SJSA1 (cell line): ENCODE results near the gene ALKBH2. TPM values are rescaled to one million over a fixed set of nuclear protein-coding genes. Genes with fewer than 3 reads are reported as not detected.
A peak's percentile ranks its signal among the peaks of the same experiment; 100 is the strongest.

Experiments
- DNase-seq, 2 experiments: peaks; one replicate each; pipeline ENCODE4 v3.0.0-alpha.2; 2015 to 2020; ENCODE audit warnings: low spot score in 2 of 2, low read depth in 1 of 2
- H3K27ac ChIP-seq: fragments of 250-450 bp; sonication (Bioruptor Pico); 2 replicates; pipeline ENCODE4 v1.5.1; 2020; ENCODE audit warnings: mild to moderate bottlenecking, moderate library complexity
- H3K27me3 ChIP-seq: fragments of 250-450 bp; sonication (Bioruptor Pico); replicated peaks from 2 replicates; pipeline ENCODE4 v1.5.1; 2020; ENCODE audit warnings: mild to moderate bottlenecking, moderate library complexity
- H3K36me3 ChIP-seq: fragments of 250-450 bp; sonication (Bioruptor Pico); 2 replicates; pipeline ENCODE4 v1.5.1; 2020; ENCODE audit warnings: mild to moderate bottlenecking
- H3K4me1 ChIP-seq: fragments of 250-450 bp; sonication (Bioruptor Pico); replicated peaks from 2 replicates; pipeline ENCODE4 v1.6.1; 2021; ENCODE audit warnings: mild to moderate bottlenecking
- H3K4me3 ChIP-seq: fragments of 250-450 bp; sonication (Bioruptor Pico); 2 replicates; pipeline ENCODE4 v1.5.1; 2020; ENCODE audit warnings: mild to moderate bottlenecking
- H3K9me3 ChIP-seq: fragments of 250-450 bp; sonication (Bioruptor Pico); replicated peaks from 2 replicates; pipeline ENCODE4 v1.5.1; 2020; ENCODE audit warnings: mild to moderate bottlenecking
- total RNA-seq: library from RNA; depleted of rRNA; stranded (reverse); fragments of >200 nt; shearing (Covaris generic); gene quantifications from 2 replicates; pipeline ENCODE4 v1.2.3, GENCODE V29; 2014

The ALKBH2 gene
- total RNA-seq, 1 experiment from 2014 or later = 13.8 TPM

DNA sequence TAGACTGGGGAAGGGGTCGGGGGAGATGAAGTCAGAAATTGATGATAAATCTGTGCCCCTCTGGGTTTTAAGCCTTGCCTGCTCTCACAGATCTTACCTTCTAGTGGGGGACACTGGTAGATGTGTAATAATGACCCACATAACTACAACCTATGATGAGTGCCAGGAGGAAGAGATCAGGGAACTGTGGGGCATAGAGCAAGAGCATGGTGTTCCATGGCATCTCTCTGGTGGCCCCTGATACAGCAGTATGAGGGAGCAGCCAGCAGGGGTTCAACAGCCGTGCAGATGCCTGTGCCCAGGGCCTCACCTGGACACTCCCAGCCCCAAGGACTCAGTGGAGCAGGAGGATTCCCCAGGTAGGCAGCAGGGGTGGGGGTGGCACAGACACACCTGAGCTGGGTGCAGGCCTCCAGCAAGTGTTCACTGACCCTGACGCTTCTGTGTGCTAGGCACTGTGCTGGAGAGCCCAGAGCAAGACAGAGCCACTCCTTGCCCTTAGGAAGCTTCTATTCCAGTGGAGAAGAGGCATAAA, 28.1 kb upstream of the ALKBH2 start:
- Histone ChIP-seq H3K9me3 (no peaks in the 10 kb centered on the region), H3K27me3 (no peaks in the 10 kb centered on the region), H3K4me1 (no peaks in the 10 kb centered on the region), H3K4me3 (no peak overlapping the region), H3K36me3 (no peaks in the 10 kb centered on the region), H3K27ac (no peak overlapping the region)
- DNase-seq = no peak

DNA sequence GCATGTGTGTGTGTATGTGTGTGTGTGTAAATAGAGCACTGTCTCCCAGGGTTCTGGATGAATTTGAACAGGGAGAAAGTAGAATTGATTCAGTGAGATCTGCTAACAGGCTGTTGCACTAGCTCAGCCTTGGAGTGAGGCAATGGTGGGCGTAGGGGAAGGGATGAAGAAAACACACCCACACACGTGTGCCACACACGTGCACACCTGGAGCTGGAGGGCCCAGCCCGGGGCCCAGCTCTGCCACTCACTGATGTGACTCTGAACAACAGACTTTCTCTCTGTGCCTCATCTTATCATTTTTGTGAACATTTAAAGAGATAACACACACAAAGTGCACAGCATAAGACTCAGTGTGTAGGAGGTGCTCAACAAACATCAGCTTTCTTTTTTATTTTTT, 27.3 kb upstream of the ALKBH2 start:
- no peak overlapping the region for H3K27ac ChIP-seq
- no peaks in the 10 kb centered on the region for H3K4me1 ChIP-seq
- H3K27me3 ChIP-seq = no peaks in the 10 kb centered on the region
- no peaks in the 10 kb centered on the region for H3K9me3 ChIP-seq
- H3K36me3 ChIP-seq = no peaks in the 10 kb centered on the region
- DNase-seq = no peak
- no peak overlapping the region for H3K4me3 ChIP-seq

- no peak for DNase-seq
- H3K4me3 ChIP-seq = no peak overlapping the region
- H3K9me3 ChIP-seq = no peaks in the 10 kb centered on the region
- H3K27ac ChIP-seq = no peak overlapping the region
- H3K4me1 ChIP-seq = no peaks in the 10 kb centered on the region
- no peaks in the 10 kb centered on the region for H3K27me3 ChIP-seq
- H3K36me3 ChIP-seq = no peaks in the 10 kb centered on the region
These were observed 26.8 kb upstream of the ALKBH2 start for GRCh38 chr12:109120095-109120494.

- Histone ChIP-seq H3K9me3 (no peaks in the 10 kb centered on the region), H3K4me1 (peaks cover 3% of the 10 kb centered on the region; the same call in 1 of the 2 replicates), H3K4me3 (no peak overlapping the region), H3K27ac (no peak overlapping the region), H3K27me3 (no peaks in the 10 kb centered on the region), H3K36me3 (no peaks in the 10 kb centered on the region)
- DNase-seq = no peak
These were observed 23.3 kb upstream of the ALKBH2 start for GRCh38 chr12:109116611-109116949.

DNA sequence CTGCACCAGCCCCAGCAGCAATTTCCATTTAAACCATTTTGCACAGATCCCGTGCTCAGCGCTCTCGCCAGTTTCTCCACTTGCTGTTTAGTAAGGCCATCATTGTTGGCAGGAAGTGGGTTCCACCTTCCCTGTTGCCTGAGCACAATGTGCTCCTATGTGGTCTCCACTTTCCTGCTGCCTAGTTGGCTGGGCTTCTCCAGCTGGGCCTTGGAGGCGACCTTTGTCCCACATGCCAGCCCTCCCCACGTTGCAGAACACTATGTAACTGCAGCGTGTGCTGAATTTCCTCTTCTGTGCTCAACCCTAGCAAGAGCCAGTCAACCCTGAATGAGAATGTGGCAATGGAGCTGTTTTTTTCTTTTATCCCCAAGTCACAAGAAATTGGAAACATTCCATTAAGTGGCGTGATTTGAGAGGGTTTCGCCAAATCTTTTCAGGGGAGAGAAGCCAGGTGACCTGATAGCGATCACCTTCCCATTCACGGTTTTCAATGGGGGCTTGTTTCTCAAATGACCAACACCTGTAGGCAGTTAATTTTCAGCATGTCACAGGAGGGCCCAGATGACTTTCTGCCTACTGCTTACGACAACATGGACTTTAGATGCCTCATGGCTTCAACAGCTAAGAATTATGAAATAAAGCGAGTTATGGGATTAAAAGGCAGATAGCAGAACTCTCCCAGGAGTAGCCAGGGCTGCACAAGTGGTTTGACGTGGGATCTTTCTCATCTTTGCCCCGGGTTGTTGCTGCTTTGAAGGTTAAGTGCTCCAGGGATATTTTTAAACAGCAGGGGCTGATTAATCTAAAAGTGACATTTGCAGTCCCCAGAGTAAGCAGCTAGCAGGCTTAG, 22.7 kb upstream of the ALKBH2 start, which contains the start of gene ACACB:
ACACB (plus strand) TSS at position 830 of the 853 bp plus-strand sequence. CDS start 22,819 bp downstream, outside the sequence.
- no peak for DNase-seq
- Histone ChIP-seq H3K27ac (no peak within 1 kb of the TSS), H3K4me3 (no peak within 1 kb of the TSS), H3K27me3 (no peaks in the 10 kb centered on the region), H3K36me3 (no peaks in the 10 kb centered on the region), H3K4me1 (peaks cover 4% of the 10 kb centered on the region; the same call in 1 of the 2 replicates), H3K9me3 (no peaks in the 10 kb centered on the region)

- no peak overlapping the region for H3K4me3 ChIP-seq
- H3K27me3 ChIP-seq = no peaks in the 10 kb centered on the region
- no peak overlapping the region for H3K27ac ChIP-seq
- no peaks in the 10 kb centered on the region for H3K36me3 ChIP-seq
- peaks cover 4% of the 10 kb centered on the region; the same call in 1 of the 2 replicates for H3K4me1 ChIP-seq
- H3K9me3 ChIP-seq = no peaks in the 10 kb centered on the region
- DNase-seq = no peak
These were observed 22.1 kb upstream of the ALKBH2 start for GRCh38 chr12:109115404-109115757.

GRCh38 chr12:109114644-109115043, 21.4 kb upstream of the ALKBH2 start:
- peaks cover 5% of the 10 kb centered on the region; the same call in 1 of the 2 replicates for H3K36me3 ChIP-seq
- no peak for DNase-seq
- H3K4me1 ChIP-seq = peaks cover 4% of the 10 kb centered on the region; the same call in 1 of the 2 replicates

DNA sequence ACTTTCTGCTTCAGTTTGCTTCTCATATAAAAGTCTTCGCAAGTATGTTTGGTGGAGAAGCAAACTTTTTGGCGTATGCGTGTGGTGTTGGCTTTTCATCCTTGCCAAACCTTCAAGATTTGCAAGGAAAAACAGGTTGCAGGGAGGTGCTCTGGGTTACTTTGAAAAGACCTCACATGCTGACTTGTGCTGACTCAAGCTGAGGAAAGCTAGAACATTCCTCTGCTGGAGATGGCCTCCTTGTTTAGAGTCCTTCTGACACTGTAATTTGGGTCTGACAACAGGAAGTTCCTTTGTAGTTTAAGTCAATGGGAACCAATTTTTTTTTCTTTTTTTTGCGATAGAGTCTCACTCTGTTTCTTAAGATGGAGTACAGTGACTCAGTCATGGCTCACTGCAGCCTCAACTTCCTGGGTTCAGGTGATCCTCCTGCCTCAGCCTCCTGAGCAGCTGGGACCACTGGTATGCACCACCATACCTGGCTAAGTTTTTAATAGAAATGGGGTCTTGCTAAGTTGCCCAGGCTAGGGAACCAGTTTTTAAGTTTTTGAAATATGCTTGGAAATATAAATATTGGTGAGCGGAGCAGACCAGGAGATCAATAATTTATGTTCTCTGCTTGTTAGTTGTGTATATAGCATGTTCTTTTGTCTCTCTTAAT, 20.5 kb upstream of the ALKBH2 start:
- Histone ChIP-seq H3K27me3 (no peaks in the 10 kb centered on the region), H3K4me1 (peaks cover 4% of the 10 kb centered on the region; the same call in 1 of the 2 replicates), H3K27ac (no peak overlapping the region), H3K9me3 (no peaks in the 10 kb centered on the region), H3K36me3 (peaks cover 6% of the 10 kb centered on the region; the same call in 1 of the 2 replicates), H3K4me3 (no peak overlapping the region)
- DNase-seq = no peak

More at GRCh38 chr12:109114644-109115043, 21.4 kb upstream of the ALKBH2 start:
- Histone ChIP-seq H3K4me3 (no peak overlapping the region), H3K27me3 (no peaks in the 10 kb centered on the region), H3K27ac (no peak overlapping the region), H3K9me3 (no peaks in the 10 kb centered on the region)

GRCh38 chr12:109112720-109113465, 19.6 kb upstream of the ALKBH2 start:
- DNase-seq = no peak
- H3K9me3 ChIP-seq = no peaks in the 10 kb centered on the region
- H3K27me3 ChIP-seq = no peaks in the 10 kb centered on the region
- H3K27ac ChIP-seq = no peak overlapping the region
- H3K4me1 ChIP-seq = peaks cover 4% of the 10 kb centered on the region; the same call in 1 of the 2 replicates
- peaks cover 12% of the 10 kb centered on the region for H3K36me3 ChIP-seq
- H3K4me3 ChIP-seq = no peak overlapping the region

DNA sequence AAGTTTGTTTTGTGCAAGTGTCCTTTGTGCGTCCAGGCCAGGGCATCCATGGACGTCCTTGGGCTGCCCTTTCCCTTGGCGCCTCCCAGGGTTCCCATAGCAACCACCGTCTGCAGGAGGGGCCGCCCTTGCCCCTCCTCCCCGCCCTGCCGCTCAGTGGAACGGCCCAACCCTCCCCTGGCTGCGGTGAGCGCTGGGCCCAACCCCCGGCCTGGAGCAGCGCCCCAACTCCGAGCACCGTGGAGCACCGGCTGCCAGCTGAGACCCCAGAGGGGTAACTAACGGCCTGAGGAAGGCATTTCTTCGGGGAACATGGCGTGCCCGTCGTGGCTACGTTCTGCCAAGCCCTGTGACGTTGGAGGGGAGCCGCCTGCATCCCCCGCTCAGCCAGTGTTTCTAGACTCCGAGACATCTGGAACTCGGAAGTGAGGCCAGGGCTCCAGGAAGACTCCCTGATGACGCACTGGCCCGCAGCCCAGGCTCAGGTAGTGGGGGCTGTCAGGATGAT, 17.8 kb upstream of the ALKBH2 start:
- Histone ChIP-seq H3K27ac (peak overlapping the region; percentile 41; the same call in 1 of the 2 replicates), H3K27me3 (no peaks in the 10 kb centered on the region), H3K36me3 (peaks cover 25% of the 10 kb centered on the region), H3K4me1 (peaks cover 4% of the 10 kb centered on the region; the same call in 1 of the 2 replicates), H3K9me3 (no peaks in the 10 kb centered on the region), H3K4me3 (peak overlapping the region; percentile 37)
- DNase-seq = peak; percentile 63 to 71

DNA sequence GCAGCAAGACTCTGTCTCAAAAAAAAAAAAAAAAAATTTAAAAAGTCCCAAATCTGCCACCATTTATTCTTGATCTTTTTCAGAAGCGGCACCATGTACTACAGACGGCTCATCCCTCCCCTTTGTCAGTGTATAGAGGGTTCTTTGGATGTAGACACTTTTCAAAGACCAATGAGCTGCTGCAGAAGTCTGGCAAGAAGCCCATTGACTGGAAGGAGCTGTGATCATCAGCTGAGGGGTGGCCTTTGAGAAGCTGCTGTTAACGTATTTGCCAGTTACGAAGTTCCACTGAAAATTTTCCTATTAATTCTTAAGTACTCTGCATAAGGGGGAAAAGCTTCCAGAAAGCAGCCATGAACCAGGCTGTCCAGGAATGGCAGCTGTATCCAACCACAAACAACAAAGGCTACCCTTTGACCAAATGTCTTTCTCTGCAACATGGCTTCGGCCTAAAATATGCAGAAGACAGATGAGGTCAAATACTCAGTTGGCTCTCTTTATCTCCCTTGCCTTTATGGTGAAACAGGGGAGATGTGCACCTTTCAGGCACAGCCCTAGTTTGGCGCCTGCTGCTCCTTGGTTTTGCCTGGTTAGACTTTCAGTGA, 16.6 kb upstream of the ALKBH2 start:
- Histone ChIP-seq H3K9me3 (no peaks in the 10 kb centered on the region), H3K27me3 (no peaks in the 10 kb centered on the region), H3K4me3 (no peak overlapping the region), H3K27ac (no peak overlapping the region), H3K4me1 (peaks cover 4% of the 10 kb centered on the region; the same call in 1 of the 2 replicates), H3K36me3 (peaks cover 37% of the 10 kb centered on the region)
- no peak for DNase-seq

- Histone ChIP-seq H3K4me3 (no peak overlapping the region), H3K9me3 (no peaks in the 10 kb centered on the region), H3K27ac (no peak overlapping the region), H3K4me1 (no peaks in the 10 kb centered on the region), H3K27me3 (no peaks in the 10 kb centered on the region), H3K36me3 (peaks cover 72% of the 10 kb centered on the region)
- no peak for DNase-seq
These were observed 11.9 kb upstream of the ALKBH2 start for GRCh38 chr12:109105176-109105575.

DNA sequence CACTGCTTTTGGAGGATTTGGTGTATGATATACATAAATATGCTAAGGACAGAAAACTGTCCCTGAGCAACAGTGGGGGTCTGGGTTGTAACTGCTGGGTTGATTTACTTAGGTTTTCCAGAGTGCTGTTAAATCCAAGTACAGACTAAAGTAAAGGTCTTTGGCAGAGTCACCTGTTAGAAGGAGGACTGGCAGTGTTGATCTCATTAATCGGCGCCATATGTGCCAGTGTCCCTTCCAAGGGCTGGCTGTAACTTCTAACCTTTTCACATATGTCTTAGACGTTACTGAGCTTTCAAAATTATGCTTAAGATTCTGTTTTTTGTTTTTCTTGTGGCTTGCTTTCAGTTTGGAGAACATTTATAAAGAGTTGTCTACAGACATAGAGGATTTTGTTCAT, 9.2 kb upstream of the ALKBH2 start:
- H3K4me1 ChIP-seq = peaks cover 10% of the 10 kb centered on the region
- DNase-seq = no peak
- H3K9me3 ChIP-seq = no peaks in the 10 kb centered on the region
- no peak overlapping the region for H3K27ac ChIP-seq
- H3K27me3 ChIP-seq = no peaks in the 10 kb centered on the region
- H3K4me3 ChIP-seq = no peak overlapping the region
- H3K36me3 ChIP-seq = peaks cover 70% of the 10 kb centered on the region
